ENCODE data around the gene ZMYND8. TPM values are rescaled to one million over a fixed set of nuclear protein-coding genes. Genes with fewer than 3 reads are reported as not detected.

The ZMYND8 gene
- total RNA-seq, 1 donor from 2014 or later = 42.6 TPM

Other genes with a start within 250 kb of the ZMYND8 start
- gene NCOA3, start 145.2 kb upstream of the ZMYND8 start, total RNA-seq = 132 and 133 TPM in 2 replicates